PC-9 (cell line): ENCODE measurements around the gene BRSK2. TPM values are rescaled to one million over a fixed set of nuclear protein-coding genes. Genes with fewer than 3 reads are reported as not detected.

Source experiments
- BruUV-seq: library from RNA; stranded (reverse); fragments of 400-500 nt; replicated peaks from 2 replicates; lab custom pipeline; 2021; lab: Mats Ljungman, UMichigan
- CTCF ChIA-PET: fragments of 300-600 bp; sonication (Branson Sonifier 250); formaldehyde crosslinking; loops from one replicate; lab custom pipeline; 2022; ENCODE audit warnings: antibody characterized with exemption; lab: Charles Lee
- POLR2A ChIA-PET: fragments of 300-600 bp; sonication (Branson Sonifier 250); formaldehyde crosslinking; loops from one replicate; lab custom pipeline; 2022; ENCODE audit warnings: antibody characterized with exemption; ENCODE audit not compliant: unreplicated experiment; lab: Charles Lee
- DNase-seq, 2 experiments: peaks; one replicate each; pipeline versions ENCODE4 v3.0.0 to v3.0.0-alpha.2; 2015 to 2022; ENCODE audit warnings: mixed read lengths in 1 of 2
- H2AFZ ChIP-seq: fragments of 200-600 bp; sonication (generic); 2 replicates; pipeline ENCODE4 v1.8.1; 2017; ENCODE audit warnings: antibody characterized with exemption
- H3F3A ChIP-seq: fragments of 200-600 bp; sonication (generic); 2 replicates; pipeline ENCODE4 v1.8.1; 2017; ENCODE audit warnings: antibody characterized with exemption, mild to moderate bottlenecking, low read depth; ENCODE audit not compliant: insufficient read depth
- H3K27ac ChIP-seq: fragments of 200-600 bp; sonication (generic); 2 replicates; pipeline ENCODE4 v1.6.1; 2016; ENCODE audit warnings: mixed run types
- H3K27me3 ChIP-seq: fragments of 200-600 bp; sonication (generic); 2 replicates; pipeline ENCODE4 v1.6.1; 2016; ENCODE audit warnings: low read depth, mixed run types; ENCODE audit not compliant: insufficient read depth
- H3K36me3 ChIP-seq: fragments of 200-600 bp; sonication (generic); 2 replicates; pipeline ENCODE4 v1.6.1; 2016; ENCODE audit warnings: low read depth, mixed run types
- H3K4me1 ChIP-seq: fragments of 200-600 bp; sonication (generic); replicated peaks from 2 replicates; pipeline ENCODE4 v1.6.1; 2016; ENCODE audit warnings: mixed run types; ENCODE audit not compliant: insufficient read depth
- H3K4me2 ChIP-seq: fragments of 200-600 bp; sonication (generic); 2 replicates; pipeline ENCODE4 v1.6.1; 2017; ENCODE audit warnings: mixed run types
- H3K4me3 ChIP-seq: fragments of 200-600 bp; sonication (generic); 2 replicates; pipeline ENCODE4 v1.6.1; 2016; ENCODE audit warnings: mixed run types
- H3K79me2 ChIP-seq: fragments of 200-600 bp; sonication (generic); 2 replicates; pipeline ENCODE4 v1.6.1; 2017; ENCODE audit warnings: low read depth, mixed run types
- H3K9me2 ChIP-seq: fragments of 200-600 bp; sonication (generic); 2 replicates; pipeline ENCODE4 v1.8.1; 2017; ENCODE audit warnings: mild to moderate bottlenecking; ENCODE audit not compliant: insufficient read depth
- H3K9me3 ChIP-seq: fragments of 200-600 bp; sonication (generic); 2 replicates; pipeline ENCODE4 v1.8.1; 2016; ENCODE audit warnings: low read depth; ENCODE audit not compliant: insufficient read depth
- H4K20me1 ChIP-seq: fragments of 200-600 bp; sonication (generic); 2 replicates; pipeline ENCODE4 v1.8.1; 2017; ENCODE audit not compliant: insufficient read depth
- EZH2 ChIP-seq: fragments of 200-600 bp; sonication (generic); IDR thresholded peaks from 2 replicates; pipeline ENCODE4 v1.8.0; 2017; ENCODE audit warnings: antibody characterized with exemption, low read depth
- intact Hi-C: fragments of 100-400 bp; cut with micrococcal nuclease; formaldehyde crosslinking; loops from one replicate; pipeline ENCODE4 v1.10.0; 2022; ENCODE audit not compliant: unreplicated experiment
- total RNA-seq: library from RNA; stranded (reverse); gene quantifications from 2 replicates; pipeline ENCODE4 v1.2.3, GENCODE V29; 2021
- TF ChIP-seq, protein P1 (sequence below): fragments of 200-600 bp; sonication (generic); conservative IDR thresholded peaks from 2 replicates; pipeline ENCODE4 v1.6.1; 2017; ENCODE audit warnings: mixed run types, antibody characterized with exemption, mild to moderate bottlenecking, moderate library complexity

BRSK2 gene
- total RNA-seq, 1 experiment from 2014 or later = 2.9 TPM

DNA sequence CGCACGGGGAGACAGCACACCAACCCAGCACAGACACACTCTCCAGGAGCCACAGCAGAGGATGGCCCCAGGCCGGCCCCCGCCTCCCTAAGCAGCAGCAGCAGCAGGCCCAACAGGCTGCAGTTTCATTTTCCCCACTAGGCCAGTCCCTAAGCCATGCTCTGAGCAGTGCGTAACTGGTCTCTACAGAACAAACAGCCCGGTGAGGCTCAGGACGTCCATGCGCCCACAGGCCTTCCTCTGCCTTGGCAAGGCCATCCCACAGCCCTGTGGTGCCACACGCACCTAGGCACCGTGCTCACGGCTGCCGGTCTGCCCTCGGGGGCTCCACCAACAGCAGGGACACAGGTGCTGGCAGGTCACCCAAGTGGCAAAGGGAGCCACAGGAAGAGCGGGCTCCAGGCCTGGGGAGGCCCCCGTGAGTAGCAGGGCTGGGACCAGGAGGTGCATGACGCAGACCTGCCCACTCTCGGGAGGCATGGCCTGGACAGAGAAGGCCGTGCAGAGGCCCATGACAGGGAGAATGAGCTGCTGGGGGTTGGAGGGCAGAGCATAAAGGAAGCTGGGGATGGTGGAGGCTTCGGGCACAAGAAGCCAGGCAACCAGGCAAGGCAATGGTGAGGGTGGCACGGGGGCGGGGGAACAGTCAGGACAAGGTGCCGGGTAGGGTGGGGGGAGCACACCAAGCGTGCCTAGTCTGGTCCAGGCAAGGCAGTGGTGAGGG lies 98.3 kb downstream of the BRSK2 start:
- no peaks in the 10 kb centered on the region for H3K27me3 ChIP-seq
- H3K79me2 ChIP-seq = no peaks in the 10 kb centered on the region

DNA sequence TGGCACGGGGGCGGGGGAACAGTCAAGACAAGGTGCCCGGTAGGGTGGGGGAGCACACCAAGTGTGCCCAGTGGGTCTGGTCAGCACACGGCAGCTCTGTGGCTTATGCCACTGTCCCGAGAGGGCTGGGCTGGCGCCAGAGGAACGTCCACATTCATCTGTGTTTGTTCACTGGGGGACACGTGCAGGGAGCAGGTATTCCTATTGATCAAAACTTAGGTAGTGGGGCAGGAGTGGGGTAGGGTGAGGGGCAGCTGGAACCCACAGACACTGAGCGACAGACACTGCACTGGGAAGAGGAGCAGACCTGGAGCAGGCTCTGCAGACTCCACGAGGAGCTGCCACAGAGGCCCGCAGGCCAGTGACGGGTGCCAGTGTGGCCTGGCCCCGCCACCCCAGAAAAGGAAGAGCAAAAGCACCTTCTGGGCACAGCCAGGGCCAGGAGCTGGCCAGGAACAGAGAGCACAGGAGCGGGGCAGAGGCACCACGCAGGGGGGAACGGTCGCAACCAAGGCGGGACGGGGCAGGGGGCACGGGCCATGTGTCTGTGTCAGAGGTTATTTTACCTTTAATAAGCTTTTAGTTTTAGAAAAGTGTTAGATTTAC lies 98.9 kb downstream of the BRSK2 start:
- no peak overlapping the region for H3K27ac ChIP-seq
- intact Hi-C loops = no loop called here
- H2AFZ ChIP-seq = no peak overlapping the region
- no peak overlapping the region for H3K4me2 ChIP-seq
- TF ChIP-seq EZH2 = no peak
- TF ChIP-seq, protein P1, sequence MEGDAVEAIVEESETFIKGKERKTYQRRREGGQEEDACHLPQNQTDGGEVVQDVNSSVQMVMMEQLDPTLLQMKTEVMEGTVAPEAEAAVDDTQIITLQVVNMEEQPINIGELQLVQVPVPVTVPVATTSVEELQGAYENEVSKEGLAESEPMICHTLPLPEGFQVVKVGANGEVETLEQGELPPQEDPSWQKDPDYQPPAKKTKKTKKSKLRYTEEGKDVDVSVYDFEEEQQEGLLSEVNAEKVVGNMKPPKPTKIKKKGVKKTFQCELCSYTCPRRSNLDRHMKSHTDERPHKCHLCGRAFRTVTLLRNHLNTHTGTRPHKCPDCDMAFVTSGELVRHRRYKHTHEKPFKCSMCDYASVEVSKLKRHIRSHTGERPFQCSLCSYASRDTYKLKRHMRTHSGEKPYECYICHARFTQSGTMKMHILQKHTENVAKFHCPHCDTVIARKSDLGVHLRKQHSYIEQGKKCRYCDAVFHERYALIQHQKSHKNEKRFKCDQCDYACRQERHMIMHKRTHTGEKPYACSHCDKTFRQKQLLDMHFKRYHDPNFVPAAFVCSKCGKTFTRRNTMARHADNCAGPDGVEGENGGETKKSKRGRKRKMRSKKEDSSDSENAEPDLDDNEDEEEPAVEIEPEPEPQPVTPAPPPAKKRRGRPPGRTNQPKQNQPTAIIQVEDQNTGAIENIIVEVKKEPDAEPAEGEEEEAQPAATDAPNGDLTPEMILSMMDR = no peak
- ChIA-PET POLR2A (no interaction called here), CTCF (no interaction called here)
- H3K36me3 ChIP-seq = no peaks in the 10 kb centered on the region
- no peaks in the 10 kb centered on the region for H3F3A ChIP-seq
- no peak for DNase-seq
- no peaks in the 10 kb centered on the region for H3K9me3 ChIP-seq
- H3K79me2 ChIP-seq = no peaks in the 10 kb centered on the region
- H3K4me1 ChIP-seq = no peaks in the 10 kb centered on the region
- no peaks in the 10 kb centered on the region for H3K9me2 ChIP-seq
- BruUV-seq = no TSS peak
- H3K4me3 ChIP-seq = no peak overlapping the region
- no peaks in the 10 kb centered on the region for H3K27me3 ChIP-seq
- H4K20me1 ChIP-seq = no peaks in the 10 kb centered on the region; the same call in 1 of the 2 replicates

More for the DNA sequence above, 98.3 kb downstream of the BRSK2 start:
- Histone ChIP-seq H3K4me3 (no peak overlapping the region), H3K27ac (no peak overlapping the region), H2AFZ (no peak overlapping the region), H3K4me1 (no peaks in the 10 kb centered on the region), H4K20me1 (no peaks in the 10 kb centered on the region; the same call in 1 of the 2 replicates), H3K9me2 (no peaks in the 10 kb centered on the region), H3F3A (no peaks in the 10 kb centered on the region), H3K4me2 (no peak overlapping the region), H3K9me3 (no peaks in the 10 kb centered on the region), H3K36me3 (no peaks in the 10 kb centered on the region)
- intact Hi-C loops = no loop called here
- POLR2A ChIA-PET = no interaction called here
- TF ChIP-seq, protein P1 = no peak
- no peak for TF ChIP-seq EZH2
- DNase-seq = no peak
- no TSS peak for BruUV-seq
- CTCF ChIA-PET = no interaction called here

DNA sequence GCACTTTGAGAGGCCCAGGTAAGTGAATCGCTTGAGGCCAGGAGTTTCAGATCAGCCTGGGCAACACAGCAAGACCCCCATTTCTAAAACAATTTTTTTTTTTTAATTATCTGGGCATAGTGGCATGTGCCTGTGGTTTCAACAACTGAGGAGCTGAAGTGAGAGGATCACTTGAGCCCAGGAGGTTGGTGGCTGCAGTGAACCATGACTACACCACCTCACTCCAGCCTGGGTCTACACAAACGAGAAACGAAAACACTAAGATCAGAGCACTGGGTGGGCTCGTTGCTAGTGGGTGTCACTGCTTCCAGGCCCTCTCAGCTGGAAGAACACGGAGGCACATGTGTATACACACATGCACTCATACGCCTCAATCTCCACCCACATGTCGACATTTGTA lies 100.9 kb downstream of the BRSK2 start:
- CTCF ChIA-PET = no interaction called here

More for the DNA sequence above, 100.9 kb downstream of the BRSK2 start:
- H3K9me3 ChIP-seq = no peaks in the 10 kb centered on the region
- no peaks in the 10 kb centered on the region for H3K27me3 ChIP-seq
- H3K27ac ChIP-seq = no peak overlapping the region
- H2AFZ ChIP-seq = no peak overlapping the region
- DNase-seq = no peak
- TF ChIP-seq EZH2 = no peak
- no peaks in the 10 kb centered on the region for H3K79me2 ChIP-seq
- no TSS peak for BruUV-seq
- peaks cover 4% of the 10 kb centered on the region; the same call in 1 of the 2 replicates for H4K20me1 ChIP-seq
- no peaks in the 10 kb centered on the region for H3K36me3 ChIP-seq
- no peaks in the 10 kb centered on the region for H3K9me2 ChIP-seq
- no peaks in the 10 kb centered on the region for H3F3A ChIP-seq
- intact Hi-C loops = no loop called here
- no peak overlapping the region for H3K4me2 ChIP-seq
- H3K4me1 ChIP-seq = no peaks in the 10 kb centered on the region
- POLR2A ChIA-PET = no interaction called here
- H3K4me3 ChIP-seq = no peak overlapping the region
